Trophoblast cell (in vitro differentiated cells and primary cell): ENCODE results near the gene FNIP1.

Source experiments
- DNase-seq, 2 donors: peaks; one replicate each; pipeline ENCODE4 v3.0.0-alpha.2; 2016
- H2AFZ ChIP-seq: 2 replicates; pipeline ENCODE4 v1.6.1; 2013; ENCODE audit warnings: low read length, moderate library complexity, mild to moderate bottlenecking; ENCODE audit not compliant: insufficient read depth, poor library complexity
- H2AK5ac ChIP-seq: 2 replicates; pipeline ENCODE4 v1.6.1; 2013; ENCODE audit warnings: mild to moderate bottlenecking, low read length
- H2BK120ac ChIP-seq: 2 replicates; pipeline ENCODE4 v1.6.1; 2013; ENCODE audit warnings: low read length, mild to moderate bottlenecking, moderate library complexity; ENCODE audit not compliant: insufficient read depth, poor library complexity
- H2BK12ac ChIP-seq: 2 replicates; pipeline ENCODE4 v1.6.1; 2013; ENCODE audit warnings: mild to moderate bottlenecking, low read length, moderate library complexity
- H2BK5ac ChIP-seq: 2 replicates; pipeline ENCODE4 v1.6.1; 2013; ENCODE audit warnings: low read length, low read depth, moderate library complexity, mild to moderate bottlenecking; ENCODE audit not compliant: poor library complexity
- H3K14ac ChIP-seq: 2 replicates; pipeline ENCODE4 v1.6.1; 2013; ENCODE audit warnings: mild to moderate bottlenecking, low read length
- H3K18ac ChIP-seq: 2 replicates; pipeline ENCODE4 v1.6.1; 2013; ENCODE audit warnings: mild to moderate bottlenecking, low read length
- H3K23ac ChIP-seq: 2 replicates; pipeline ENCODE4 v1.6.1; 2013; ENCODE audit warnings: low read length
- H3K27ac ChIP-seq: 2 replicates; pipeline ENCODE4 v1.5.1; 2013; ENCODE audit warnings: low read depth, mild to moderate bottlenecking, inconsistent platforms, low read length, moderate library complexity
- H3K27me3 ChIP-seq: 2 replicates; pipeline ENCODE4 v1.6.1; 2013; ENCODE audit warnings: inconsistent platforms, mild to moderate bottlenecking, low read length, moderate library complexity; ENCODE audit not compliant: insufficient read depth
- H3K36me3 ChIP-seq, 2 experiments: 1 replicate in 1 of 2; 2 replicates in 1 of 2; pipeline ENCODE4 v1.6.1; 2013; ENCODE audit warnings: low read length in 2 of 2, mild to moderate bottlenecking in 2 of 2, moderate library complexity in 1 of 2; ENCODE audit not compliant: insufficient read depth in 2 of 2, control insufficient read depth in 1 of 2
- H3K4ac ChIP-seq: 2 replicates; pipeline ENCODE4 v1.6.1; 2013; ENCODE audit warnings: low read depth, mild to moderate bottlenecking, low read length, moderate library complexity
- H3K4me1 ChIP-seq, 2 experiments: 1 replicate in 1 of 2; 2 replicates in 1 of 2; pipeline ENCODE4 v1.6.1; 2013; ENCODE audit warnings: low read length in 2 of 2, mild to moderate bottlenecking in 2 of 2, moderate library complexity in 1 of 2; ENCODE audit not compliant: insufficient read depth in 2 of 2, control insufficient read depth in 1 of 2
- H3K4me2 ChIP-seq: 2 replicates; pipeline ENCODE4 v1.6.1; 2013; ENCODE audit warnings: inconsistent platforms, mild to moderate bottlenecking, low read length, moderate library complexity
- H3K4me3 ChIP-seq: 2 replicates; pipeline ENCODE4 v1.5.1; 2013; ENCODE audit warnings: mild to moderate bottlenecking, low read depth, low read length, inconsistent platforms
- H3K79me1 ChIP-seq: one replicate; pipeline ENCODE4 v1.6.1; 2013; ENCODE audit warnings: low read length
- H3K79me2 ChIP-seq: 2 replicates; pipeline ENCODE4 v1.6.1; 2013; ENCODE audit warnings: low read length, mild to moderate bottlenecking; ENCODE audit not compliant: control insufficient read depth, insufficient read depth, poor library complexity
- H3K9ac ChIP-seq: 2 replicates; pipeline ENCODE4 v1.6.1; 2013; ENCODE audit warnings: mild to moderate bottlenecking, low read length
- H3K9me3 ChIP-seq: 2 replicates; pipeline ENCODE4 v1.6.1; 2013; ENCODE audit warnings: low read depth, mild to moderate bottlenecking, control low read depth, inconsistent platforms, low read length; ENCODE audit not compliant: insufficient read depth
- H4K12ac ChIP-seq: 2 replicates; pipeline ENCODE4 v1.6.1; 2013; ENCODE audit warnings: low read depth, mild to moderate bottlenecking, low read length, moderate library complexity
- H4K8ac ChIP-seq: 2 replicates; pipeline ENCODE4 v1.6.1; 2013; ENCODE audit warnings: low read depth, mild to moderate bottlenecking, low read length, moderate library complexity
- H4K91ac ChIP-seq: one replicate; pipeline ENCODE4 v1.6.1; 2013; ENCODE audit warnings: low read depth, mild to moderate bottlenecking, low read length, moderate library complexity
- WGBS: extraction: QIAGEN DNeasy Blood & Tissue Kit; methylation state at CpG from one replicate; pipeline ENCODE4 v1.1.7; 2013; ENCODE audit warnings: missing lambda C conversion rate; ENCODE audit not compliant: insufficient read length, insufficient coverage; ENCODE audit errors: extremely low coverage; 5-methylcytosine and 5-hydroxymethylcytosine counted together

FNIP1 gene

GRCh38 chr5:131818001-131818724 is 21.3 kb upstream of the FNIP1 start:
- no CpG with 5 or more reads among the region's 2 CpGs for WGBS
- Histone ChIP-seq H4K8ac (no peak overlapping the region), H3K9ac (no peak overlapping the region)

DNA sequence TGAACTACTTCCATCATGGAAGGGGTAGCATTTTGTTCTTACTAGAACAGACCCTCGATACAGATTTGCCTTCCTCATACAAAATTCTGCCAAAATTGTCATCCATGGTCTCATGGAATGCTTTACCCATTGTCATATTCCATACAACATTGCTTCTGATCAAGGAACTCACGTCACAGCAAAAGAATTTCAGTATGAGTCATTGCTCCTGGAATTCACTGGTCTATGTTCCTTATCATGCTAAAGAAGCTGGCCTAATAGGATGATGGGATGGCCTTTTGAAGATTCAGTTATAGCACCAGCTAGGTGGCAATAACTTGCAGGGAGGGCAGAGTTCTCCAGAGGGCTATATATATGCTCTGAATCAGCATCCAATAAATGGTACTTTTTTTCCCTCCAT is 18.2 kb upstream of the FNIP1 start:
- no peaks in the 10 kb centered on the region for H3K79me2 ChIP-seq
- no peak overlapping the region for H3K14ac ChIP-seq
- DNase-seq: peak; percentile 53 to 87
- H4K91ac ChIP-seq: no peak overlapping the region
- no peak overlapping the region for H2BK12ac ChIP-seq
- no peak overlapping the region for H3K4ac ChIP-seq
- no peak overlapping the region for H3K4me2 ChIP-seq
- H4K12ac ChIP-seq: no peak overlapping the region
- H3K4me1 ChIP-seq: peaks cover 0 to 4% of the 10 kb centered on the region in 2 experiments
- H3K36me3 ChIP-seq: no peaks in the 10 kb centered on the region
- no peaks in the 10 kb centered on the region for H3K9me3 ChIP-seq
- H3K23ac ChIP-seq: no peak overlapping the region
- no peak overlapping the region for H3K4me3 ChIP-seq
- no peak overlapping the region for H2AFZ ChIP-seq
- H3K27ac ChIP-seq: no peak overlapping the region
- H2BK120ac ChIP-seq: no peak overlapping the region
- H3K27me3 ChIP-seq: no peaks in the 10 kb centered on the region
- no peak overlapping the region for H2BK5ac ChIP-seq
- no peak overlapping the region for H4K8ac ChIP-seq
- WGBS: no CpG with 5 or more reads among the region's 2 CpGs
- no peak overlapping the region for H3K9ac ChIP-seq
- no peak overlapping the region for H3K18ac ChIP-seq
- no peak overlapping the region for H2AK5ac ChIP-seq
- H3K79me1 ChIP-seq: peaks cover 2% of the 10 kb centered on the region

More at GRCh38 chr5:131818001-131818724, 21.3 kb upstream of the FNIP1 start:
- Histone ChIP-seq H3K4me2 (no peak overlapping the region), H3K18ac (no peak overlapping the region), H3K27ac (no peak overlapping the region), H4K12ac (no peak overlapping the region), H2BK12ac (no peak overlapping the region), H3K79me1 (peaks cover 2% of the 10 kb centered on the region), H3K36me3 (no peaks in the 10 kb centered on the region), H2BK120ac (no peak overlapping the region), H3K27me3 (no peaks in the 10 kb centered on the region), H3K14ac (no peak overlapping the region), H3K4me3 (no peak overlapping the region), H3K9me3 (no peaks in the 10 kb centered on the region), H2BK5ac (no peak overlapping the region), H3K79me2 (no peaks in the 10 kb centered on the region), H3K4me1 (peaks cover 0 to 6% of the 10 kb centered on the region in 2 experiments), H4K91ac (no peak overlapping the region), H2AK5ac (no peak overlapping the region), H3K4ac (no peak overlapping the region), H2AFZ (no peak overlapping the region), H3K23ac (no peak overlapping the region)
- DNase-seq: no peak

DNA sequence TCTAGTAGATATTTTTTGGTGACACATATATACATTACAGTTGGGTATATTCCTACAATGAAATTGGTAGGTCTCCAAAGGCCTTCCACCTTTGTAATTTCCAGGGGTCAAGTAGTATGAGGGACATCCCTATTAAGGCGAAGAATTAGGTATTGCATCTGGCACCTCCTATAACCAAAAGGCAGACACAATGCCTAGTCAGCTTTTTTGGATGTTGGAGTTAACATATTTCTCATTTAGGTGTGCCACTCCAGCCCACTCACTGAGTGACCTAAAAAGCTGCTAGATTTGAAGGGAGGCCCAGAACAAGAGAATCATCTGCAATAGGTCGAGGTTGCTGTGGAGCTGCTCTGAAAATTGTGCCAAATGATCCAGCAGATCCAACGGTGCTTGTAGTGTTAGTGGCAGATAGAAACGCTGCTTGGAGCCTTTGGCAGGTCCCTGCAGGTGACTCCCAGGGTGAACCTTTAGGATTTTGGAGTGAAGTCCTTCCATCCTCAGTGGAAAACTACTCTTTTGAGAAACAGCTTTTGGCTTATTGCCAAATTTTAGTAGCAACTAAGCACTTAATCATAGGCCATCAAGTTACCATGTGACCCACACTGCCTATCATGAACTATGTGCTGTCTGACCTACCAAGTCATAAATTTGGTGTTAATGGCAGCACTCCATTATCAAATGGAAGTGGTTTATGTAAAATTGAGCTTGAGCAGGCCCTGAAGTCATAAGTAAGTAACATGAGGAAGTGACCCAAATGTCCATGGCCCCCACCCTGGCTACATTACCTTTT is 15.7 kb upstream of the FNIP1 start:
- no peak overlapping the region for H2BK12ac ChIP-seq
- DNase-seq: no peak
- H3K9me3 ChIP-seq: no peaks in the 10 kb centered on the region
- H3K27me3 ChIP-seq: no peaks in the 10 kb centered on the region
- no peak overlapping the region for H3K4me2 ChIP-seq
- H3K14ac ChIP-seq: no peak overlapping the region
- no peak overlapping the region for H4K12ac ChIP-seq
- no peak overlapping the region for H3K27ac ChIP-seq
- no peak overlapping the region for H2AK5ac ChIP-seq
- H3K9ac ChIP-seq: no peak overlapping the region
- no peak overlapping the region for H3K18ac ChIP-seq
- WGBS: no CpG with 5 or more reads among the region's 4 CpGs
- H3K79me1 ChIP-seq: peaks cover 2% of the 10 kb centered on the region
- H3K36me3 ChIP-seq: no peaks in the 10 kb centered on the region
- no peak overlapping the region for H3K4ac ChIP-seq
- H4K8ac ChIP-seq: no peak overlapping the region
- H2BK120ac ChIP-seq: no peak overlapping the region
- H3K4me3 ChIP-seq: no peak overlapping the region
- peaks cover 0 to 4% of the 10 kb centered on the region in 2 experiments for H3K4me1 ChIP-seq
- no peaks in the 10 kb centered on the region for H3K79me2 ChIP-seq
- no peak overlapping the region for H4K91ac ChIP-seq
- no peak overlapping the region for H2AFZ ChIP-seq
- no peak overlapping the region for H2BK5ac ChIP-seq
- H3K23ac ChIP-seq: no peak overlapping the region

- H4K8ac ChIP-seq: no peak overlapping the region
- H3K4me2 ChIP-seq: no peak overlapping the region
- H3K9me3 ChIP-seq: no peaks in the 10 kb centered on the region
- no peak overlapping the region for H4K91ac ChIP-seq
- no peak overlapping the region for H2AFZ ChIP-seq
- H3K4me3 ChIP-seq: no peak overlapping the region
- H3K27me3 ChIP-seq: no peaks in the 10 kb centered on the region
- no peak overlapping the region for H3K23ac ChIP-seq
- no peak overlapping the region for H3K9ac ChIP-seq
- H3K4me1 ChIP-seq: peaks cover 0 to 4% of the 10 kb centered on the region in 2 experiments
- H3K14ac ChIP-seq: no peak overlapping the region
- H3K36me3 ChIP-seq: no peaks in the 10 kb centered on the region
- no peak overlapping the region for H4K12ac ChIP-seq
- no peak overlapping the region for H2BK120ac ChIP-seq
- no peak overlapping the region for H3K27ac ChIP-seq
- H2BK12ac ChIP-seq: no peak overlapping the region
- H3K4ac ChIP-seq: no peak overlapping the region
- H2AK5ac ChIP-seq: no peak overlapping the region
- peaks cover 2% of the 10 kb centered on the region for H3K79me1 ChIP-seq
- peak in 1 of 2 donors; percentile 33 for DNase-seq
- no peak overlapping the region for H2BK5ac ChIP-seq
- no CpG with 5 or more reads among the region's 3 CpGs for WGBS
- no peaks in the 10 kb centered on the region for H3K79me2 ChIP-seq
- H3K18ac ChIP-seq: no peak overlapping the region
Measured at GRCh38 chr5:131810510-131811249, 13.9 kb upstream of the FNIP1 start.
